HEK293 (cell line): ENCODE data around the gene EXOC2.

Experiments
- CTCF ChIA-PET: fragments of 350-600 bp; formaldehyde crosslinking; extraction: SDS; loops from one replicate; lab custom pipeline; 2021; ENCODE audit warnings: antibody characterized with exemption; lab: Yijun Ruan, JAX
- POLR2A ChIA-PET: fragments of 300-600 bp; formaldehyde crosslinking; extraction: SDS; loops from one replicate; lab custom pipeline; 2020; ENCODE audit warnings: antibody characterized with exemption, inconsistent platforms; lab: Yijun Ruan, JAX
- H3K27ac ChIP-seq: fragments of 200-500 bp; sonication (Bioruptor generic); 2 replicates; pipeline ENCODE4 v1.5.1; 2014; ENCODE audit warnings: low read depth, low read length, control low read depth, inconsistent platforms; ENCODE audit errors: extremely low read depth
- H3K36me3 ChIP-seq, 2 experiments: fragments of 200-500 bp in 1 of 2; sonication (Bioruptor generic) in 1 of 2; 1 replicate in 1 of 2; 2 replicates in 1 of 2; pipeline ENCODE4 v1.5.1; 2014 to 2017; ENCODE audit warnings: inconsistent platforms in 2 of 2, low read length in 2 of 2; ENCODE audit not compliant: control insufficient read depth in 2 of 2, insufficient read depth in 1 of 2
- H3K4me1 ChIP-seq: fragments of 200-500 bp; sonication (Bioruptor generic); 2 replicates; pipeline ENCODE4 v1.5.1; 2014; ENCODE audit warnings: mild to moderate bottlenecking, low read length, inconsistent platforms; ENCODE audit not compliant: control insufficient read depth, insufficient read depth
- H3K4me3 ChIP-seq: 2 replicates; pipeline ENCODE4 v1.5.1; 2011; ENCODE audit warnings: low read depth, mild to moderate bottlenecking, control low read depth, low read length, moderate library complexity
- H3K9me3 ChIP-seq: fragments of 200-500 bp; sonication (Bioruptor generic); 2 replicates; pipeline ENCODE4 v1.5.1; 2014; ENCODE audit warnings: low read depth, low read length, inconsistent platforms; ENCODE audit not compliant: control insufficient read depth, insufficient read depth
- IKZF3 ChIP-seq: fragments of 450-650 bp; IDR thresholded peaks from 2 replicates; pipeline ENCODE4 v1.5.0; 2018; ENCODE audit warnings: missing biosample characterization, mild to moderate bottlenecking, missing genetic modification characterization, moderate library complexity
- SP2 ChIP-seq: fragments of 450-650 bp; formaldehyde crosslinking; IDR thresholded peaks from 2 replicates; pipeline ENCODE4 v1.5.1; 2016; ENCODE audit warnings: missing biosample characterization, missing genetic modification characterization
- YY1 ChIP-seq: fragments of 450-650 bp; formaldehyde crosslinking; IDR thresholded peaks from 2 replicates; pipeline ENCODE4 v1.5.1; 2018; ENCODE audit warnings: missing biosample characterization, missing genetic modification characterization
- ZFP69B ChIP-seq: fragments of 450-650 bp; formaldehyde crosslinking; IDR thresholded peaks from 2 replicates; pipeline ENCODE4 v1.5.1; 2016; ENCODE audit warnings: missing biosample characterization, missing genetic modification characterization
- ZNF114 ChIP-seq: fragments of 450-650 bp; formaldehyde crosslinking; IDR thresholded peaks from 2 replicates; pipeline ENCODE4 v1.5.0; 2017; ENCODE audit warnings: missing biosample characterization, missing genetic modification characterization
- ZNF133 ChIP-seq: fragments of 450-650 bp; formaldehyde crosslinking; IDR thresholded peaks from 2 replicates; pipeline ENCODE4 v1.5.1; 2016; ENCODE audit warnings: missing biosample characterization, missing genetic modification characterization
- ZNF341 ChIP-seq: fragments of 450-650 bp; formaldehyde crosslinking; IDR thresholded peaks from 2 replicates; pipeline ENCODE4; 2016; ENCODE audit warnings: low read depth, missing biosample characterization, missing genetic modification characterization
- ZNF530 ChIP-seq: fragments of 450-650 bp; formaldehyde crosslinking; IDR thresholded peaks from 2 replicates; pipeline ENCODE4 v1.5.1; 2016; ENCODE audit warnings: low read depth, missing biosample characterization, missing genetic modification characterization
- ZNF600 ChIP-seq: fragments of 450-650 bp; formaldehyde crosslinking; IDR thresholded peaks from 2 replicates; pipeline ENCODE4 v1.5.1; 2016; ENCODE audit warnings: missing biosample characterization, missing genetic modification characterization
- ZNF610 ChIP-seq: fragments of 450-650 bp; formaldehyde crosslinking; IDR thresholded peaks from 2 replicates; pipeline ENCODE4 v1.5.1; 2016; ENCODE audit warnings: missing biosample characterization, missing genetic modification characterization, borderline replicate concordance
- ZNF747 ChIP-seq: fragments of 450-650 bp; formaldehyde crosslinking; IDR thresholded peaks from 2 replicates; pipeline ENCODE4 v1.5.1; 2016; ENCODE audit warnings: missing biosample characterization, missing genetic modification characterization
- ZNF830 ChIP-seq: fragments of 450-650 bp; IDR thresholded peaks from 2 replicates; pipeline ENCODE4 v1.5.0; 2018; ENCODE audit warnings: missing biosample characterization, missing genetic modification characterization, low read depth, mild to moderate bottlenecking, moderate library complexity
- TF ChIP-seq, protein P1 (sequence below): sonication (generic); formaldehyde crosslinking; IDR thresholded peaks from 2 replicates; pipeline ENCODE4 v1.8.1; 2022; ENCODE audit warnings: mild to moderate bottlenecking, moderate library complexity, missing genetic modification reagents
- TF ChIP-seq, protein P2 (sequence below): fragments of 450-650 bp; formaldehyde crosslinking; IDR thresholded peaks from 2 replicates; pipeline ENCODE4 v1.5.1; 2016; ENCODE audit warnings: missing biosample characterization, missing genetic modification characterization, low read depth
- TF ChIP-seq, protein P3 (sequence below): fragments of 450-650 bp; formaldehyde crosslinking; IDR thresholded peaks from 2 replicates; pipeline ENCODE4 v1.5.1; 2016; ENCODE audit warnings: missing biosample characterization, missing genetic modification characterization
- TF ChIP-seq, protein P4 (sequence below): fragments of 450-650 bp; formaldehyde crosslinking; IDR thresholded peaks from 2 replicates; pipeline ENCODE4 v1.5.1; 2016; ENCODE audit warnings: missing biosample characterization, missing genetic modification characterization, borderline replicate concordance
- TF ChIP-seq, protein P5 (sequence below): fragments of 450-650 bp; formaldehyde crosslinking; IDR thresholded peaks from 2 replicates; pipeline ENCODE4 v1.5.0; 2017; ENCODE audit warnings: missing biosample characterization, missing genetic modification characterization, borderline replicate concordance

Gene EXOC2

DNA sequence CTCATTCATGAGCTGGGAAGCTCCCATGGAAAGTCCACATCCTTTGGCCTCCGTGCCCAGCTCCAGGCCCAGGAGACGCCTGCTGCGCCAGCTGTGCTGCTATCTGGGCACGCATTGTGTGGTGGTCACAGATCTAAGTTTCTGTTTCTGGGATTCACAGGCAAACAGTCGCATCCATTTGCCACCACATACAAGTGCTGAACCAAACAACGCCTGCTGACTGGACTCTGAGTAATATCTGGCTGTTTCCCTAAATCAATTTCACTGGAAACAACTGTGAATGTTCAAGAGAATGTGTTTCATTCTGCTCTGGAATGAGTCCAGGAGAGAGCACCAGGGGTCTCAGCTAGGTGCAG lies 255.9 kb downstream of the EXOC2 start:
- TF ChIP-seq ZFP69B (tag by site-specific recombination): no peak
- TF ChIP-seq, protein P1, sequence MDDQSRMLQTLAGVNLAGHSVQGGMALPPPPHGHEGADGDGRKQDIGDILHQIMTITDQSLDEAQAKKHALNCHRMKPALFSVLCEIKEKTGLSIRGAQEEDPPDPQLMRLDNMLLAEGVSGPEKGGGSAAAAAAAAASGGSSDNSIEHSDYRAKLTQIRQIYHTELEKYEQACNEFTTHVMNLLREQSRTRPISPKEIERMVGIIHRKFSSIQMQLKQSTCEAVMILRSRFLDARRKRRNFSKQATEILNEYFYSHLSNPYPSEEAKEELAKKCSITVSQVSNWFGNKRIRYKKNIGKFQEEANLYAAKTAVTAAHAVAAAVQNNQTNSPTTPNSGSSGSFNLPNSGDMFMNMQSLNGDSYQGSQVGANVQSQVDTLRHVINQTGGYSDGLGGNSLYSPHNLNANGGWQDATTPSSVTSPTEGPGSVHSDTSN: no peak
- no peak overlapping the region for H3K4me3 ChIP-seq
- no peak overlapping the region for H3K27ac ChIP-seq
- H3K9me3 ChIP-seq: no peaks in the 10 kb centered on the region
- ChIA-PET CTCF (interaction anchor here (0.5 kb wide), 1 partner anchor 351 kb away, joined by 4 read pairs; no protein-coding TSS in a partner anchor), POLR2A (no interaction called here)
- no peaks in the 10 kb centered on the region for H3K36me3 ChIP-seq
- H3K4me1 ChIP-seq: no peaks in the 10 kb centered on the region

DNA sequence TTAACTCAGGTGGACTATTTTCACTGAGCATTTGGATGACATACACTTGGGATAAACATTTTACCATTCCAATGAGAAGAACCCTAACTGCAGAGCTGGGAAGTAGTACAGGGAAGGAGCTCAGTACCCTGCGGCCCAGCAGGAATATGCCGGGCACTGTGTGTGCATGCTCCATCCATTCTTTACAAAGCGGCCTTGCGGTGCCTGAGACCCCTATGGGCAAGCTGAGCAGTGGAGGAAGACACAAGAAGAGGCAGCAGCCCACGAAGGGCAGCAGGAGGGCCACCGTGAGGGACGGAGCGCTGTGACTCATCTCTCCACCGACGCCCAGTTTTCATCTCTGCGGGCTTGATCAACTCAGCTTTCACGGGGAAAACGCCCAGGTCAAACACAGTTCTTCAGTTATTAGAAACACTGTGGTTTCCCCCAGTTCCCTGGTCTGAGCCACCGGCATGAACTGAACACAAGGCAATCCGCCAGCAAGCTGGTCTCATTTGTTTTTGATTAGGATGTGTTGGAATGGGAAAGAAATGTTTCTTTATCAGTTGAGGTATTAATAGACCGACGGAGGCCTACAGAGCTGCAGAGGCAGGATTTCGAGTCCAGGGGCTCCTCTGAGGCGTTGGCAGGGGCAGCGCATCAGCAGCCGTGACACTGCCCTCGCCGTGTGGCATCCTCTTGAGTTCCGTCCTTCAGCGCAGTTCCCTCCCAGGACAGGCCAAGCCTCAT lies 256.5 kb downstream of the EXOC2 start:
- H3K4me3 ChIP-seq: no peak overlapping the region

More for the DNA sequence above, 256.5 kb downstream of the EXOC2 start:
- ChIA-PET CTCF (interaction anchor here (0.5 to 1.7 kb wide), 3 partner anchors 28 to 625 kb away, joined by 3 to 6 read pairs (median 4); no protein-coding TSS in a partner anchor), POLR2A (interaction anchor here (0.6 kb wide), 1 partner anchor 547 kb away, joined by 4 read pairs; no protein-coding TSS in a partner anchor)
- no peaks in the 10 kb centered on the region for H3K4me1 ChIP-seq
- no peak overlapping the region for H3K27ac ChIP-seq
- H3K36me3 ChIP-seq: no peaks in the 10 kb centered on the region
- H3K9me3 ChIP-seq: no peaks in the 10 kb centered on the region
- no peak for TF ChIP-seq IKZF3
- TF ChIP-seq ZNF114 (tag by site-specific recombination): no peak
- TF ChIP-seq ZNF610: no peak
- TF ChIP-seq, protein P2, sequence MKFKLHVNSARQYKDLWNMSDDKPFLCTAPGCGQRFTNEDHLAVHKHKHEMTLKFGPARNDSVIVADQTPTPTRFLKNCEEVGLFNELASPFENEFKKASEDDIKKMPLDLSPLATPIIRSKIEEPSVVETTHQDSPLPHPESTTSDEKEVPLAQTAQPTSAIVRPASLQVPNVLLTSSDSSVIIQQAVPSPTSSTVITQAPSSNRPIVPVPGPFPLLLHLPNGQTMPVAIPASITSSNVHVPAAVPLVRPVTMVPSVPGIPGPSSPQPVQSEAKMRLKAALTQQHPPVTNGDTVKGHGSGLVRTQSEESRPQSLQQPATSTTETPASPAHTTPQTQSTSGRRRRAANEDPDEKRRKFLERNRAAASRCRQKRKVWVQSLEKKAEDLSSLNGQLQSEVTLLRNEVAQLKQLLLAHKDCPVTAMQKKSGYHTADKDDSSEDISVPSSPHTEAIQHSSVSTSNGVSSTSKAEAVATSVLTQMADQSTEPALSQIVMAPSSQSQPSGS (tag by site-specific recombination): no peak
- no peak for TF ChIP-seq ZNF830 (tag by site-specific recombination)
- TF ChIP-seq, protein P3, sequence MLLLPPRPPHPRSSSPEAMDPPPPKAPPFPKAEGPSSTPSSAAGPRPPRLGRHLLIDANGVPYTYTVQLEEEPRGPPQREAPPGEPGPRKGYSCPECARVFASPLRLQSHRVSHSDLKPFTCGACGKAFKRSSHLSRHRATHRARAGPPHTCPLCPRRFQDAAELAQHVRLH (tag by site-specific recombination): no peak
- no peak for TF ChIP-seq ZNF341 (tag by site-specific recombination)
- TF ChIP-seq, protein P4, sequence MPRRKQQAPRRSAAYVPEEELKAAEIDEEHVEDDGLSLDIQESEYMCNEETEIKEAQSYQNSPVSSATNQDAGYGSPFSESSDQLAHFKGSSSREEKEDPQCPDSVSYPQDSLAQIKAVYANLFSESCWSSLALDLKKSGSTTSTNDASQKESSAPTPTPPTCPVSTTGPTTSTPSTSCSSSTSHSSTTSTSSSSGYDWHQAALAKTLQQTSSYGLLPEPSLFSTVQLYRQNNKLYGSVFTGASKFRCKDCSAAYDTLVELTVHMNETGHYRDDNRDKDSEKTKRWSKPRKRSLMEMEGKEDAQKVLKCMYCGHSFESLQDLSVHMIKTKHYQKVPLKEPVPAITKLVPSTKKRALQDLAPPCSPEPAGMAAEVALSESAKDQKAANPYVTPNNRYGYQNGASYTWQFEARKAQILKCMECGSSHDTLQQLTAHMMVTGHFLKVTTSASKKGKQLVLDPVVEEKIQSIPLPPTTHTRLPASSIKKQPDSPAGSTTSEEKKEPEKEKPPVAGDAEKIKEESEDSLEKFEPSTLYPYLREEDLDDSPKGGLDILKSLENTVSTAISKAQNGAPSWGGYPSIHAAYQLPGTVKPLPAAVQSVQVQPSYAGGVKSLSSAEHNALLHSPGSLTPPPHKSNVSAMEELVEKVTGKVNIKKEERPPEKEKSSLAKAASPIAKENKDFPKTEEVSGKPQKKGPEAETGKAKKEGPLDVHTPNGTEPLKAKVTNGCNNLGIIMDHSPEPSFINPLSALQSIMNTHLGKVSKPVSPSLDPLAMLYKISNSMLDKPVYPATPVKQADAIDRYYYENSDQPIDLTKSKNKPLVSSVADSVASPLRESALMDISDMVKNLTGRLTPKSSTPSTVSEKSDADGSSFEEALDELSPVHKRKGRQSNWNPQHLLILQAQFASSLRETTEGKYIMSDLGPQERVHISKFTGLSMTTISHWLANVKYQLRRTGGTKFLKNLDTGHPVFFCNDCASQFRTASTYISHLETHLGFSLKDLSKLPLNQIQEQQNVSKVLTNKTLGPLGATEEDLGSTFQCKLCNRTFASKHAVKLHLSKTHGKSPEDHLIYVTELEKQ (tag by site-specific recombination): no peak
- TF ChIP-seq ZNF133 (tag by site-specific recombination): no peak
- TF ChIP-seq YY1 (tag by site-specific recombination): no peak
- no peak for TF ChIP-seq ZNF747 (tag by site-specific recombination)
- TF ChIP-seq, protein P5, sequence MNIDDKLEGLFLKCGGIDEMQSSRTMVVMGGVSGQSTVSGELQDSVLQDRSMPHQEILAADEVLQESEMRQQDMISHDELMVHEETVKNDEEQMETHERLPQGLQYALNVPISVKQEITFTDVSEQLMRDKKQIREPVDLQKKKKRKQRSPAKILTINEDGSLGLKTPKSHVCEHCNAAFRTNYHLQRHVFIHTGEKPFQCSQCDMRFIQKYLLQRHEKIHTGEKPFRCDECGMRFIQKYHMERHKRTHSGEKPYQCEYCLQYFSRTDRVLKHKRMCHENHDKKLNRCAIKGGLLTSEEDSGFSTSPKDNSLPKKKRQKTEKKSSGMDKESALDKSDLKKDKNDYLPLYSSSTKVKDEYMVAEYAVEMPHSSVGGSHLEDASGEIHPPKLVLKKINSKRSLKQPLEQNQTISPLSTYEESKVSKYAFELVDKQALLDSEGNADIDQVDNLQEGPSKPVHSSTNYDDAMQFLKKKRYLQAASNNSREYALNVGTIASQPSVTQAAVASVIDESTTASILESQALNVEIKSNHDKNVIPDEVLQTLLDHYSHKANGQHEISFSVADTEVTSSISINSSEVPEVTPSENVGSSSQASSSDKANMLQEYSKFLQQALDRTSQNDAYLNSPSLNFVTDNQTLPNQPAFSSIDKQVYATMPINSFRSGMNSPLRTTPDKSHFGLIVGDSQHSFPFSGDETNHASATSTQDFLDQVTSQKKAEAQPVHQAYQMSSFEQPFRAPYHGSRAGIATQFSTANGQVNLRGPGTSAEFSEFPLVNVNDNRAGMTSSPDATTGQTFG (tag by site-specific recombination): no peak
- no peak for TF ChIP-seq ZNF530 (tag by site-specific recombination)
- TF ChIP-seq SP2 (tag by site-specific recombination): no peak
- TF ChIP-seq ZNF600 (tag by site-specific recombination): no peak
